Daoy (cell line): ENCODE measurements around the gene LRTM1. TPM values are rescaled to one million over a fixed set of nuclear protein-coding genes. Genes with fewer than 3 reads are reported as not detected.

ENCODE experiments used
- DNase-seq: peaks from one replicate; pipeline ENCODE4 v3.0.0-alpha.2; 2015; ENCODE audit warnings: low read depth
- total RNA-seq: library from RNA; depleted of rRNA; stranded (reverse); fragments of >200 nt; shearing (Covaris generic); gene quantifications from 2 replicates; pipeline ENCODE4 v1.2.3, GENCODE V29; 2014

Gene LRTM1
- total RNA-seq, 1 experiment from 2014 or later = not detected

- no peak for DNase-seq
Observed at GRCh38 chr3:54895613-54896012, 32.2 kb downstream of the LRTM1 start.

DNA sequence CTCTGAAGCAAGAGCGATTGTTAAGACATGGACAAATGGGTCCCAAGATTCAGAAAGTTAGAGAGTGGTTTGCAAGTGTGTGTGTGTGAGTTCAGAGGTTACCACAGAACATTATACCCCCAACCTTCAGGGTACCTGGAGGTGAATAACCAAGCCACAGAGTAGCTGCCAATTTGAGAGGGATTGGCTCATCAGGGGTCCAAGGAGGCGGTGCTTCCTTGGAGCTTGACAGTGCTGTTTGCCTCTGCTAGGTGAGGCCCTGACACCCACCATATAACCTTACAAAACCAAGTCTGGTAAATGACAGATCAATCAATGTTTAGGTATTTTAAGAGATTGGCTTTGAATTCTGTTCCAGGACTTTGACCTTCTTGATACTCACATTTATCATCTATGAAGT is 35.7 kb downstream of the LRTM1 start:
- no peak for DNase-seq

- DNase-seq = peak; percentile 96
Observed at GRCh38 chr3:54891540-54891897, 36.3 kb downstream of the LRTM1 start.

DNA sequence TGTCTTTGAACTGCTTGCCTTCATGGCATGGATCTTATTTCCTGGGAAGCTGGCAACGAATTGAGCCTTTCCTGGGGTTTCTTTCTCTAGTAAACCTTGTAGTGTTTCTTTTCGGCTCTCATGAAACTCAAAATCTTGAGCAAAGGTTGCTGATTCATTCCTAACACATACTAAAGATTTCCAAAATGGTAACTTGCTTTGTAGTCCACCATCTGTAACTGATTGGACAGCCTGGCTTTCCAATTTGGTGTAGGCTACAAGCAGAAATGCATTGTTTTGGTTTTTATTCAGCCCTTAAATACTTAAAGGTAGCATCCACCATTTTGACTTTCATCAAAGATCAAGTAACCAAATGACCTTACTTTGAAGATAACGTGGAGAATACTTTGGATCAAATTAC is 38.1 kb downstream of the LRTM1 start:
- no peak for DNase-seq

GRCh38 chr3:54888873-54889272 is 39.0 kb downstream of the LRTM1 start:
- DNase-seq = no peak

DNA sequence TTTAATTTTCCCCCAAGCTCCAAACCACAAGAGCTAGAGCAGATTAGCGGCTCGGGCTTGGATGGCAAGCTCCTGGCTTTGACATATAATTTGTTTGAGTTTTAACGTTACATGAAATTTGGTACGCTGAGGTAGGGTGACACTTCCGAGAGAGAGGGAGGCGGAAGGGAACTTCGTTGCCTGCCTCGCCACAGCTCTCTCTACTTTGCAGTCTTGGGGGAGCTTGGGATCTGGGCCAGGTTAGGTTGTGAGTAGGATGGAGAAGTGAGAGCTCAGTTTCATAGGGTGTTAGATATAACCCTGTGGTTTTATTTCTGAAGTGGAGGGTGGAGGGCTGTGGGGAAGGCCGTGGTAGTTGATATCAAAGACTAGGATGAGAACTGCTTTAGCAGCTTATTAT is 39.7 kb downstream of the LRTM1 start:
- DNase-seq = no peak

- peak; percentile 79 for DNase-seq
Observed at GRCh38 chr3:54882129-54882833, 45.6 kb downstream of the LRTM1 start.

- DNase-seq = no peak
Observed at GRCh38 chr3:54878145-54878544, 49.7 kb downstream of the LRTM1 start.

DNA sequence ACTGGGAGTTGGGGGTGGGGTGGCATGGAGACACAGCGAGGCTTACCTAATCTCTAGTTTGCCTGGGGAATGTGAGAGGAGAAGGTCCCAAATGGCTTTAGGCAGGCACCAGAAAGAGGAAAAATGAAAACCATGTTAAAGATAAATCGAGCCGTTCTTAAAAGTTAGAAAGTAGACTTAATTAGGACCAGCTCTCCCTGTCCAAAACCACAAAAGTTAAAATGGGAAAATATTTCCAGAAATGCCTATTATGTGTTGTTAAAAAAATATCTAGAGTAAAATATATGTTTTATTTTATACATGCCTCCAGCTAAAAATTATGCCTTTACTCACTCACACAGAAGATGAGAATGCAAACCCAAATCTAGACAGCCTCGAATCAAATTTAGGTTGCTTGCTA is 50.1 kb downstream of the LRTM1 start:
- no peak for DNase-seq

DNA sequence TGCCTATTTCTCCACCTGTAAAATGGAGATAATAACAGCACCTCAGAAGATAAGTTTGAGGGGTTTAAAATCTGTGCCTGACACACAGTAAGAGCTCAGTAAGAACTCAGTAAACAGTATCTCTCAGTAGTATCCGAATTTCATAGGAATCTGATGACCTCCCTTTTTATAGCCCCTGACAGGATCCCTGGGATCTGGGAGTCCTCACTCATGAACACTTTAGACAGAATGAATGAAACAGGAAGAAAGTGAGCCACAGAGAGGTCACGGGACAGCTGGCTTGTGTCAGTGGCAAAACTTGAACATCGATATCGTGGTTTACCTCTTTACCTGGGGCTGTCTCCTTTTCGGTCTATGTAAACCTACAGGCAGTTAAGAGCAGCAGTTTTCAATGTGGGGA is 51.2 kb downstream of the LRTM1 start:
- no peak for DNase-seq

GRCh38 chr3:54875596-54876268 is 52.1 kb downstream of the LRTM1 start:
- no peak for DNase-seq

GRCh38 chr3:54874816-54875556 is 52.9 kb downstream of the LRTM1 start:
- DNase-seq = no peak

- no peak for DNase-seq
Observed at GRCh38 chr3:54873059-54874010, 54.5 kb downstream of the LRTM1 start.

- DNase-seq = no peak
Observed at GRCh38 chr3:54871867-54872266, 56.0 kb downstream of the LRTM1 start.

DNA sequence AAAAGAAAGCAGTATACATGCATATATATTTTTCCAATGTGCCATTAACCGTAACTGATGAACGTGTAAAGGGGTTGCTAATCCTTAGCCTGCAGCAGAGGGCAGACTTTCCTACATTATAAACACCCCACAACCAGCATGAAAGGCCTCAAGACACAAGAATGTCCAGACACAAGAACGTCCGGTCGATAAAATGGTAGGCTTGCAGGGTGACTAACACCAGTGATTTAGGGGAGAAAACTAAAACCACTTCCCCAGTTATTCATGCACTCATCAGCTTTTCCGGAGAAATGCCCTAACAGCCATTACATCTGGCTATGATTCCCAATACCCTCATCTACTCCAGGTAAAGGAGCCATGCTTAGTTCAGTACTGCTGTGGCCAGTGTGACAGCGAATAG is 57.4 kb downstream of the LRTM1 start:
- peak; percentile 92 for DNase-seq
